Liver (tissue), 9 donors: Measurements from ENCODE around the gene GALNTL6. TPM values are rescaled to one million over a fixed set of nuclear protein-coding genes. Genes with fewer than 3 reads are reported as not detected.

Experiments
- DNase-seq: peaks from one replicate; pipeline ENCODE4 v3.0.0-alpha.2; 2017; ENCODE audit warnings: low spot score
- H3K27ac ChIP-seq, 2 donors: one replicate each; pipeline ENCODE4 v1.7.0; 2013; ENCODE audit warnings: inconsistent platforms in 2 of 2, low read length in 2 of 2, control low read depth in 1 of 2, low read depth in 1 of 2, mild to moderate bottlenecking in 1 of 2
- H3K27me3 ChIP-seq, 4 donors: one replicate each; pipeline versions ENCODE4 v1.6.1 to v1.7.0; 2013; ENCODE audit warnings: low read length in 3 of 4, inconsistent platforms in 1 of 4, mild to moderate bottlenecking in 1 of 4, moderate library complexity in 1 of 4; ENCODE audit not compliant: control insufficient read depth in 4 of 4, insufficient read depth in 4 of 4
- H3K36me3 ChIP-seq, 4 donors: one replicate each; pipeline versions ENCODE4 v1.6.1 to v1.7.0; 2013; ENCODE audit warnings: low read length in 3 of 4, mild to moderate bottlenecking in 3 of 4, low read depth in 1 of 4, moderate library complexity in 1 of 4; ENCODE audit not compliant: control insufficient read depth in 4 of 4, insufficient read depth in 3 of 4
- H3K4me1 ChIP-seq, 4 donors: one replicate each; pipeline versions ENCODE4 v1.6.1 to v1.7.0; 2013; ENCODE audit warnings: low read length in 3 of 4, mild to moderate bottlenecking in 3 of 4, moderate library complexity in 1 of 4; ENCODE audit not compliant: control insufficient read depth in 4 of 4, insufficient read depth in 4 of 4
- H3K4me3 ChIP-seq, 3 donors: one replicate each; pipeline versions ENCODE4 v1.6.1 to v1.7.0; 2013; ENCODE audit warnings: low read length in 3 of 3, control low read depth in 1 of 3, low read depth in 1 of 3, mild to moderate bottlenecking in 1 of 3
- H3K9ac ChIP-seq, 2 donors: one replicate each; pipeline ENCODE4 v1.7.0; 2013; ENCODE audit warnings: low read length in 2 of 2, mild to moderate bottlenecking in 2 of 2, moderate library complexity in 2 of 2, control low read depth in 1 of 2, low read depth in 1 of 2
- H3K9me3 ChIP-seq, 4 donors: one replicate each; pipeline versions ENCODE4 v1.6.1 to v1.7.0; 2013; ENCODE audit warnings: low read length in 3 of 4; ENCODE audit not compliant: control insufficient read depth in 4 of 4
- EGR1 ChIP-seq, 2 donors: IDR thresholded peaks; 2 replicates each; pipeline ENCODE4 v1.6.1; 2016 to 2018; ENCODE audit warnings: antibody characterized with exemption in 2 of 2, low read depth in 2 of 2
- FOXA1 ChIP-seq: IDR thresholded peaks from 2 replicates; pipeline ENCODE4 v1.6.1; 2016; ENCODE audit warnings: antibody characterized with exemption
- FOXA2 ChIP-seq: IDR thresholded peaks from 2 replicates; pipeline ENCODE4 v1.6.1; 2016; ENCODE audit warnings: antibody characterized with exemption
- GABPA ChIP-seq, 2 donors: IDR thresholded peaks in 1 of 2; conservative IDR thresholded peaks in 1 of 2; 2 replicates each; pipeline ENCODE4 v1.6.1; 2016; ENCODE audit warnings: antibody characterized with exemption in 2 of 2, mild to moderate bottlenecking in 1 of 2, moderate library complexity in 1 of 2
- HNF4A ChIP-seq, 2 donors: conservative IDR thresholded peaks; 2 replicates each; pipeline ENCODE4 v1.6.1; 2016; ENCODE audit warnings: antibody characterized with exemption in 2 of 2, mild to moderate bottlenecking in 2 of 2
- HNF4G ChIP-seq: IDR thresholded peaks from 2 replicates; pipeline ENCODE4 v1.6.1; 2016; ENCODE audit warnings: antibody characterized with exemption
- JUND ChIP-seq, 2 donors: IDR thresholded peaks; 2 replicates each; pipeline ENCODE4 v1.6.1; 2016; ENCODE audit warnings: antibody characterized with exemption in 2 of 2
- NR2F2 ChIP-seq: IDR thresholded peaks from 2 replicates; pipeline ENCODE4 v1.6.1; 2016; ENCODE audit warnings: antibody characterized with exemption
- RAD21 ChIP-seq, 2 donors: IDR thresholded peaks; 2 replicates each; pipeline ENCODE4 v1.6.1; 2016; ENCODE audit warnings: antibody characterized with exemption in 2 of 2, mild to moderate bottlenecking in 2 of 2
- RXRA ChIP-seq, 2 donors: IDR thresholded peaks; 2 replicates each; pipeline ENCODE4 v1.6.1; 2017 to 2018; ENCODE audit warnings: antibody characterized with exemption in 2 of 2, mild to moderate bottlenecking in 1 of 2
- SP1 ChIP-seq: IDR thresholded peaks from 2 replicates; pipeline ENCODE4 v1.6.1; 2018; ENCODE audit warnings: antibody characterized with exemption, mild to moderate bottlenecking
- TAF1 ChIP-seq: conservative IDR thresholded peaks from 2 replicates; pipeline ENCODE4 v1.6.1; 2016; ENCODE audit warnings: antibody characterized with exemption, mild to moderate bottlenecking
- YY1 ChIP-seq: IDR thresholded peaks from 2 replicates; pipeline ENCODE4 v1.6.1; 2016; ENCODE audit warnings: antibody characterized with exemption, mild to moderate bottlenecking
- WGBS: extraction: QIAGEN DNeasy Blood & Tissue Kit; methylation state at CpG from one replicate; pipeline ENCODE4 v1.1.7; 2013; 5-methylcytosine and 5-hydroxymethylcytosine counted together
- polyA plus RNA-seq, 2 donors: library from polyadenylated mRNA; stranded (reverse) in 1 of 2; unstranded in 1 of 2; fragments of 200-250 nt in 1 of 2; fragments of >200 nt in 1 of 2; fragmentation: Nextera tagmentation in 1 of 2; extraction: Ambion mirVana in 1 of 2; gene quantifications; one replicate each; pipeline versions ENCODE4 v1.2.1 to v1.2.3, GENCODE V29; 2013 to 2015
- total RNA-seq, 2 donors: library from RNA; depleted of rRNA; stranded (reverse); fragments of >200 nt; gene quantifications; one replicate each; pipeline ENCODE4 v1.2.3, GENCODE V29; 2014
- TF ChIP-seq, protein P1 (sequence below): IDR thresholded peaks from 2 replicates; pipeline ENCODE4 v1.6.1; 2016; ENCODE audit warnings: antibody characterized with exemption
- TF ChIP-seq, protein P2 (sequence below): IDR thresholded peaks from 2 replicates; pipeline ENCODE4 v1.6.1; 2016; ENCODE audit warnings: antibody characterized with exemption
- TF ChIP-seq, protein P3 (sequence below): IDR thresholded peaks from 2 replicates; pipeline ENCODE4 v1.6.1; 2016; ENCODE audit warnings: antibody characterized with exemption, mild to moderate bottlenecking
- TF ChIP-seq, protein P4 (sequence below): IDR thresholded peaks from 2 replicates; pipeline ENCODE4 v1.6.1; 2016; ENCODE audit warnings: antibody characterized with exemption
- TF ChIP-seq, protein P5 (sequence below): fragments of 150-350 bp; IDR thresholded peaks from 2 replicates; pipeline ENCODE4 v1.5.1; 2017; ENCODE audit warnings: improper control_type of control experiment, low read depth, low read length; ENCODE audit not compliant: missing input control
- donor health status: healthy.
- donor health status: healthy.
- donor health status: healthy.
- donor health status: healthy.
- donor health status: healthy.

The GALNTL6 gene
- total and polyA plus RNA-seq, 4 donors = 0.06 to 0.08 TPM; not detected in 2

DNA sequence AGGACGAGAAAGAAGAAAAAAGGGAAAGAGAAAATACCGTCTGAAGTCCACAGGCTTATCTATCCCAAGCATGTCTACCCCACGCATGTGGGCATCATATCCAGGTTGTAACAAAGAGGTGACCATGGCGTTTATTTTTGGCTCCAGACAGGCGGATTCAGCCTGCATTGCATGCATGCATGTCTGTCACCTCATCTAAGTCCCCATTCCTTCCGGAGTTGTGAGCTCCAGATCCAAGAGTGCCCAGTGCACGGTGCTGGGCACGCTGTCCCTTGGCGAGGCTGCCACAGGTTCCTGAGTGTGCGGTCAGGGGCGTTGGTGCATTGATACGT, 905 bp upstream of the GALNTL6 start:
- Histone ChIP-seq H3K9me3 (no peaks in the 10 kb centered on the region), H3K9ac (no peak overlapping the region), H3K27ac (no peak overlapping the region), H3K36me3 (no peaks in the 10 kb centered on the region), H3K27me3 (peaks cover 0 to 13% (median 4%) of the 10 kb centered on the region in 4 donors), H3K4me3 (no peak overlapping the region), H3K4me1 (peaks cover 0 to 14% (median under 1%) of the 10 kb centered on the region in 4 donors)
- no peak for TF ChIP-seq TAF1
- no peak for TF ChIP-seq RAD21 (IDR thresholded peaks at IDR 0.05)
- TF ChIP-seq, protein P1, sequence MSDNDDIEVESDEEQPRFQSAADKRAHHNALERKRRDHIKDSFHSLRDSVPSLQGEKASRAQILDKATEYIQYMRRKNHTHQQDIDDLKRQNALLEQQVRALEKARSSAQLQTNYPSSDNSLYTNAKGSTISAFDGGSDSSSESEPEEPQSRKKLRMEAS = no peak
- no peak for TF ChIP-seq HNF4A (conservative IDR thresholded peaks at IDR 0.05)
- TF ChIP-seq GABPA (IDR thresholded peaks at IDR 0.05 in 1 of 2, conservative IDR thresholded peaks at IDR 0.05 in 1 of 2) = no peak
- no peak for TF ChIP-seq NR2F2
- no peak for TF ChIP-seq YY1
- TF ChIP-seq RXRA (IDR thresholded peaks at IDR 0.05) = no peak
- no peak for TF ChIP-seq FOXA2
- no peak for TF ChIP-seq EGR1 (IDR thresholded peaks at IDR 0.05; ENCODE audit: low read depth in 2 of 2)
- TF ChIP-seq, protein P2, sequence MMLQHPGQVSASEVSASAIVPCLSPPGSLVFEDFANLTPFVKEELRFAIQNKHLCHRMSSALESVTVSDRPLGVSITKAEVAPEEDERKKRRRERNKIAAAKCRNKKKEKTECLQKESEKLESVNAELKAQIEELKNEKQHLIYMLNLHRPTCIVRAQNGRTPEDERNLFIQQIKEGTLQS = no peak
- TF ChIP-seq SP1 = no peak
- TF ChIP-seq, protein P3, sequence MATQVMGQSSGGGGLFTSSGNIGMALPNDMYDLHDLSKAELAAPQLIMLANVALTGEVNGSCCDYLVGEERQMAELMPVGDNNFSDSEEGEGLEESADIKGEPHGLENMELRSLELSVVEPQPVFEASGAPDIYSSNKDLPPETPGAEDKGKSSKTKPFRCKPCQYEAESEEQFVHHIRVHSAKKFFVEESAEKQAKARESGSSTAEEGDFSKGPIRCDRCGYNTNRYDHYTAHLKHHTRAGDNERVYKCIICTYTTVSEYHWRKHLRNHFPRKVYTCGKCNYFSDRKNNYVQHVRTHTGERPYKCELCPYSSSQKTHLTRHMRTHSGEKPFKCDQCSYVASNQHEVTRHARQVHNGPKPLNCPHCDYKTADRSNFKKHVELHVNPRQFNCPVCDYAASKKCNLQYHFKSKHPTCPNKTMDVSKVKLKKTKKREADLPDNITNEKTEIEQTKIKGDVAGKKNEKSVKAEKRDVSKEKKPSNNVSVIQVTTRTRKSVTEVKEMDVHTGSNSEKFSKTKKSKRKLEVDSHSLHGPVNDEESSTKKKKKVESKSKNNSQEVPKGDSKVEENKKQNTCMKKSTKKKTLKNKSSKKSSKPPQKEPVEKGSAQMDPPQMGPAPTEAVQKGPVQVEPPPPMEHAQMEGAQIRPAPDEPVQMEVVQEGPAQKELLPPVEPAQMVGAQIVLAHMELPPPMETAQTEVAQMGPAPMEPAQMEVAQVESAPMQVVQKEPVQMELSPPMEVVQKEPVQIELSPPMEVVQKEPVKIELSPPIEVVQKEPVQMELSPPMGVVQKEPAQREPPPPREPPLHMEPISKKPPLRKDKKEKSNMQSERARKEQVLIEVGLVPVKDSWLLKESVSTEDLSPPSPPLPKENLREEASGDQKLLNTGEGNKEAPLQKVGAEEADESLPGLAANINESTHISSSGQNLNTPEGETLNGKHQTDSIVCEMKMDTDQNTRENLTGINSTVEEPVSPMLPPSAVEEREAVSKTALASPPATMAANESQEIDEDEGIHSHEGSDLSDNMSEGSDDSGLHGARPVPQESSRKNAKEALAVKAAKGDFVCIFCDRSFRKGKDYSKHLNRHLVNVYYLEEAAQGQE = no peak
- TF ChIP-seq HNF4G = no peak
- TF ChIP-seq, protein P4, sequence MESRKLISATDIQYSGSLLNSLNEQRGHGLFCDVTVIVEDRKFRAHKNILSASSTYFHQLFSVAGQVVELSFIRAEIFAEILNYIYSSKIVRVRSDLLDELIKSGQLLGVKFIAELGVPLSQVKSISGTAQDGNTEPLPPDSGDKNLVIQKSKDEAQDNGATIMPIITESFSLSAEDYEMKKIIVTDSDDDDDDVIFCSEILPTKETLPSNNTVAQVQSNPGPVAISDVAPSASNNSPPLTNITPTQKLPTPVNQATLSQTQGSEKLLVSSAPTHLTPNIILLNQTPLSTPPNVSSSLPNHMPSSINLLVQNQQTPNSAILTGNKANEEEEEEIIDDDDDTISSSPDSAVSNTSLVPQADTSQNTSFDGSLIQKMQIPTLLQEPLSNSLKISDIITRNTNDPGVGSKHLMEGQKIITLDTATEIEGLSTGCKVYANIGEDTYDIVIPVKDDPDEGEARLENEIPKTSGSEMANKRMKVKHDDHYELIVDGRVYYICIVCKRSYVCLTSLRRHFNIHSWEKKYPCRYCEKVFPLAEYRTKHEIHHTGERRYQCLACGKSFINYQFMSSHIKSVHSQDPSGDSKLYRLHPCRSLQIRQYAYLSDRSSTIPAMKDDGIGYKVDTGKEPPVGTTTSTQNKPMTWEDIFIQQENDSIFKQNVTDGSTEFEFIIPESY = no peak
- TF ChIP-seq JUND (IDR thresholded peaks at IDR 0.05) = no peak
- TF ChIP-seq, protein P5, sequence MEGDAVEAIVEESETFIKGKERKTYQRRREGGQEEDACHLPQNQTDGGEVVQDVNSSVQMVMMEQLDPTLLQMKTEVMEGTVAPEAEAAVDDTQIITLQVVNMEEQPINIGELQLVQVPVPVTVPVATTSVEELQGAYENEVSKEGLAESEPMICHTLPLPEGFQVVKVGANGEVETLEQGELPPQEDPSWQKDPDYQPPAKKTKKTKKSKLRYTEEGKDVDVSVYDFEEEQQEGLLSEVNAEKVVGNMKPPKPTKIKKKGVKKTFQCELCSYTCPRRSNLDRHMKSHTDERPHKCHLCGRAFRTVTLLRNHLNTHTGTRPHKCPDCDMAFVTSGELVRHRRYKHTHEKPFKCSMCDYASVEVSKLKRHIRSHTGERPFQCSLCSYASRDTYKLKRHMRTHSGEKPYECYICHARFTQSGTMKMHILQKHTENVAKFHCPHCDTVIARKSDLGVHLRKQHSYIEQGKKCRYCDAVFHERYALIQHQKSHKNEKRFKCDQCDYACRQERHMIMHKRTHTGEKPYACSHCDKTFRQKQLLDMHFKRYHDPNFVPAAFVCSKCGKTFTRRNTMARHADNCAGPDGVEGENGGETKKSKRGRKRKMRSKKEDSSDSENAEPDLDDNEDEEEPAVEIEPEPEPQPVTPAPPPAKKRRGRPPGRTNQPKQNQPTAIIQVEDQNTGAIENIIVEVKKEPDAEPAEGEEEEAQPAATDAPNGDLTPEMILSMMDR = no peak
- TF ChIP-seq FOXA1 = no peak
- WGBS = 6% methylated on average over 12 of the region's 12 CpGs
- DNase-seq = no peak
